Astrocyte (in vitro differentiated cells and primary cell): ENCODE data around the gene VPS13D.

Experiments
- EZH2 ChIP-seq: IDR thresholded peaks from 2 replicates; pipeline ENCODE4 v1.6.1; 2012; ENCODE audit warnings: mild to moderate bottlenecking, low read length, inconsistent platforms; ENCODE audit not compliant: insufficient read depth
- TF ChIP-seq, protein P1 (sequence below): IDR thresholded peaks from 2 replicates; pipeline ENCODE4 v1.5.1; 2011; ENCODE audit warnings: low read depth, mild to moderate bottlenecking, inconsistent platforms, low read length, moderate library complexity; ENCODE audit not compliant: insufficient read depth

DNA sequence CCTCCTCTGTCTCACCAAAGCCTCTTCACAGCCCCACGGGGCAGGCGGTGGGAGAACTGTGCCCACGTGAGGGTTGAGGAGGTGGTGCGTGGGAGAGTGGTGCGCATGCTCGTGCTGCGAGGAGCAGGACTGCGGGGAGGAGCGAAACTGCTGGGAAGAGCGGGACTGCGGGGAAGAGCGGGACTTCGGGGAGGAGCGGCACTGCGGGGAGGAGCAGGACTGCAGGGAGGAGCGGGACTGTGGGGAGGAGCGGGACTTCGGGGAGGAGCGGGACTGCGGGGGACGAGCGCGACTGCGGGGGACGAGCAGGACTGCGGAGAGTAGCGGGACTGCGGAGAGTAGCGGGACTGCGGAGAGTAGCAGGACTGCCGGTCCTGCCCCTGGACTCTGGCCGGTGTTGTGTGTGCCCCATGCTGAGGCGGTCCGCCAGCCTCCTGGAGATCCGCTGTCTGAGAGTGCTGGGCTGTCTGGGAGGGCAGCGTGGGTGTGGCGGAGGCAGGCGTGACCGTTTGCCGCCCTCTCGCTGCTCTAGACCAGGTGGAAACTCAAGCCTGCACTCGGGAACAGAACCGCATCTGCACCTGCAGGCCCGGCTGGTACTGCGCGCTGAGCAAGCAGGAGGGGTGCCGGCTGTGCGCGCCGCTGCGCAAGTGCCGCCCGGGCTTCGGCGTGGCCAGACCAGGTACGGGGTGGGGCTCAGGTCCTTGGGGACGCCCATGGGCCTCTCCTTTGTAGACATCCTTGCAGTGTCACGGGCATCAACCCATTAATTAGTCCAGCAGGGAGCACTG, 38.4 kb upstream of the VPS13D start:
- TF ChIP-seq, protein P1, sequence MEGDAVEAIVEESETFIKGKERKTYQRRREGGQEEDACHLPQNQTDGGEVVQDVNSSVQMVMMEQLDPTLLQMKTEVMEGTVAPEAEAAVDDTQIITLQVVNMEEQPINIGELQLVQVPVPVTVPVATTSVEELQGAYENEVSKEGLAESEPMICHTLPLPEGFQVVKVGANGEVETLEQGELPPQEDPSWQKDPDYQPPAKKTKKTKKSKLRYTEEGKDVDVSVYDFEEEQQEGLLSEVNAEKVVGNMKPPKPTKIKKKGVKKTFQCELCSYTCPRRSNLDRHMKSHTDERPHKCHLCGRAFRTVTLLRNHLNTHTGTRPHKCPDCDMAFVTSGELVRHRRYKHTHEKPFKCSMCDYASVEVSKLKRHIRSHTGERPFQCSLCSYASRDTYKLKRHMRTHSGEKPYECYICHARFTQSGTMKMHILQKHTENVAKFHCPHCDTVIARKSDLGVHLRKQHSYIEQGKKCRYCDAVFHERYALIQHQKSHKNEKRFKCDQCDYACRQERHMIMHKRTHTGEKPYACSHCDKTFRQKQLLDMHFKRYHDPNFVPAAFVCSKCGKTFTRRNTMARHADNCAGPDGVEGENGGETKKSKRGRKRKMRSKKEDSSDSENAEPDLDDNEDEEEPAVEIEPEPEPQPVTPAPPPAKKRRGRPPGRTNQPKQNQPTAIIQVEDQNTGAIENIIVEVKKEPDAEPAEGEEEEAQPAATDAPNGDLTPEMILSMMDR, result no peak
- no peak for TF ChIP-seq EZH2
